Lower lobe of right lung (tissue), 2 donors: ENCODE measurements around the gene FTCD. TPM values are rescaled to one million over a fixed set of nuclear protein-coding genes. Genes with fewer than 3 reads are reported as not detected.
"Not testable (repeated sequence)": the region's sequence is repeated elsewhere in the genome, so short reads cannot be mapped to it uniquely, and the experiment has no call there.

Experiments used
- ATAC-seq, 2 donors: fragments of 200-7000 bp; cut with Tn5 transposase; one replicate each; pipeline ENCODE4 v1.9.1; 2020 to 2022; ENCODE audit warnings: mild to moderate bottlenecking in 2 of 2, moderate library complexity in 2 of 2
- DNase-seq: peaks from one replicate; pipeline ENCODE4 v3.0.0-alpha.2; 2020
- H3K27ac ChIP-seq: fragments of 200-600 bp; one replicate; pipeline ENCODE4 v1.8.0; 2022
- H3K27me3 ChIP-seq: fragments of 200-600 bp; one replicate; pipeline ENCODE4 v1.8.0; 2022; ENCODE audit warnings: low read depth
- H3K36me3 ChIP-seq: fragments of 200-600 bp; one replicate; pipeline ENCODE4 v1.8.0; 2022; ENCODE audit warnings: mild to moderate bottlenecking
- H3K4me1 ChIP-seq: fragments of 200-600 bp; one replicate; pipeline ENCODE4 v1.8.0; 2022
- H3K4me3 ChIP-seq: fragments of 200-600 bp; one replicate; pipeline ENCODE4 v1.8.0; 2022; ENCODE audit warnings: mild to moderate bottlenecking
- H3K9me3 ChIP-seq: fragments of 200-600 bp; one replicate; pipeline ENCODE4 v1.8.0; 2022
- CTCF ChIP-seq: fragments of 200-600 bp; IDR thresholded peaks from one replicate; pipeline ENCODE4 v1.8.0; 2022; ENCODE audit warnings: antibody characterized with exemption, mild to moderate bottlenecking
- intact Hi-C: fragments of 100-400 bp; cut with DNase I; formaldehyde crosslinking; loops from one replicate; pipeline ENCODE4 v1.11.0; 2022
- total RNA-seq: library from RNA; stranded (reverse); fragmentation: NEBNext Ultra II Directional; extraction: Animal tissue kit (Norgen Biotek cat#: 25700); gene quantifications from one replicate; pipeline ENCODE4 v1.2.1, GENCODE V29; 2021
- donor health status: DM: no; HTN: yes; CAD: no; lungs with severe emphysema.

Gene FTCD
- total RNA-seq, 1 donor from 2014 or later = 1.5 TPM

GRCh38 chr21:46111857-46112724 is 43.3 kb downstream of the FTCD start:
- no peak for ATAC-seq

GRCh38 chr21:46111193-46111571 is 44.2 kb downstream of the FTCD start:
- no peak for TF ChIP-seq CTCF
- Histone ChIP-seq H3K4me3 (no peak overlapping the region), H3K4me1 (peaks cover 15% of the 10 kb centered on the region), H3K27me3 (no peaks in the 10 kb centered on the region), H3K9me3 (peaks cover 12% of the 10 kb centered on the region), H3K36me3 (peaks cover 39% of the 10 kb centered on the region), H3K27ac (no peak overlapping the region)
- ATAC-seq = peak in 1 of 2 donors; percentile 6
- no peak for DNase-seq
- intact Hi-C loops = no loop called here

More at GRCh38 chr21:46111857-46112724, 43.3 kb downstream of the FTCD start:
- peak; percentile 42 for DNase-seq
- H3K9me3 ChIP-seq = peaks cover 12% of the 10 kb centered on the region
- peaks cover 49% of the 10 kb centered on the region for H3K36me3 ChIP-seq
- no peak overlapping the region for H3K4me3 ChIP-seq
- intact Hi-C loops = no loop called here
- TF ChIP-seq CTCF = no peak
- no peaks in the 10 kb centered on the region for H3K27me3 ChIP-seq
- peaks cover 15% of the 10 kb centered on the region for H3K4me1 ChIP-seq
- no peak overlapping the region for H3K27ac ChIP-seq

GRCh38 chr21:46110499-46111192 is 44.7 kb downstream of the FTCD start:
- no peak overlapping the region for H3K27ac ChIP-seq
- TF ChIP-seq CTCF = no peak
- peaks cover 12% of the 10 kb centered on the region for H3K9me3 ChIP-seq
- intact Hi-C loops = no loop called here
- H3K36me3 ChIP-seq = peaks cover 34% of the 10 kb centered on the region
- no peaks in the 10 kb centered on the region for H3K27me3 ChIP-seq
- ATAC-seq = peak; percentile 86 to 89
- H3K4me1 ChIP-seq = peaks cover 15% of the 10 kb centered on the region
- DNase-seq = peak; percentile 59
- no peak overlapping the region for H3K4me3 ChIP-seq

GRCh38 chr21:46109313-46110221 is 45.8 kb downstream of the FTCD start:
- no peak for TF ChIP-seq CTCF
- Histone ChIP-seq H3K4me3 (no peak overlapping the region), H3K27ac (no peak overlapping the region), H3K36me3 (peaks cover 24% of the 10 kb centered on the region), H3K9me3 (peaks cover 8% of the 10 kb centered on the region), H3K4me1 (peaks cover 15% of the 10 kb centered on the region), H3K27me3 (no peaks in the 10 kb centered on the region)
- intact Hi-C loops = no loop called here
- ATAC-seq (no peak), DNase-seq (no peak)

GRCh38 chr21:46108827-46109312 is 46.5 kb downstream of the FTCD start:
- intact Hi-C loops = no loop called here
- Histone ChIP-seq H3K9me3 (peaks cover 8% of the 10 kb centered on the region), H3K27me3 (no peaks in the 10 kb centered on the region), H3K36me3 (peaks cover 18% of the 10 kb centered on the region), H3K4me3 (no peak overlapping the region), H3K27ac (no peak overlapping the region), H3K4me1 (peaks cover 15% of the 10 kb centered on the region)
- no peak for DNase-seq
- no peak for ATAC-seq
- no peak for TF ChIP-seq CTCF

GRCh38 chr21:46107376-46107775 is 48.0 kb downstream of the FTCD start:
- ATAC-seq = not testable (repeated sequence)

More at GRCh38 chr21:46107376-46107775, 48.0 kb downstream of the FTCD start:
- H3K36me3 ChIP-seq, H3K27me3 ChIP-seq, DNase-seq, H3K27ac ChIP-seq, H3K4me3 ChIP-seq, H3K9me3 ChIP-seq, intact Hi-C loops: not testable (repeated sequence)
- H3K4me1 ChIP-seq = peaks cover 15% of the 10 kb centered on the region
